Suprapubic skin (tissue), 4 donors: ENCODE measurements around the gene KAZN. TPM values are rescaled to one million over a fixed set of nuclear protein-coding genes. Genes with fewer than 3 reads are reported as not detected.

ENCODE experiments used
- DNase-seq, 2 donors: peaks; one replicate each; pipeline ENCODE4 v3.0.0-alpha.2; 2019; ENCODE audit warnings: low spot score in 2 of 2
- H3K27ac ChIP-seq: fragments of 200-600 bp; sonication (generic); one replicate; pipeline ENCODE4 v1.5.1; 2019
- H3K27me3 ChIP-seq: fragments of 200-600 bp; sonication (generic); one replicate; pipeline ENCODE4 v1.5.1; 2019
- H3K36me3 ChIP-seq: fragments of 200-600 bp; sonication (generic); one replicate; pipeline ENCODE4 v1.5.1; 2019
- H3K4me1 ChIP-seq: fragments of 200-600 bp; sonication (generic); one replicate; pipeline ENCODE4 v1.5.1; 2019
- H3K4me3 ChIP-seq: fragments of 200-600 bp; sonication (generic); one replicate; pipeline ENCODE4 v1.5.1; 2019; ENCODE audit warnings: mild to moderate bottlenecking
- H3K9me3 ChIP-seq: fragments of 200-600 bp; sonication (generic); one replicate; pipeline ENCODE4 v1.5.1; 2019
- CTCF ChIP-seq, 2 donors: fragments of 200-600 bp in 1 of 2; fragments of 450-650 bp in 1 of 2; sonication (generic) in 1 of 2; IDR thresholded peaks; one replicate each; pipeline ENCODE4 v1.5.1; 2016 to 2019; ENCODE audit warnings: antibody characterized with exemption in 2 of 2, mild to moderate bottlenecking in 1 of 2, moderate library complexity in 1 of 2
- EP300 ChIP-seq: sonication (generic); formaldehyde crosslinking; IDR thresholded peaks from one replicate; pipeline ENCODE4 v1.6.1; 2017; ENCODE audit warnings: antibody characterized with exemption
- POLR2A ChIP-seq, 2 donors: fragments of 450-650 bp; IDR thresholded peaks; one replicate each; pipeline ENCODE4 v1.6.1; 2017; ENCODE audit warnings: antibody characterized with exemption in 2 of 2, mild to moderate bottlenecking in 2 of 2, moderate library complexity in 2 of 2
- POLR2AphosphoS5 ChIP-seq, 3 donors: sonication (generic); formaldehyde crosslinking; IDR thresholded peaks; one replicate each; pipeline ENCODE4 v1.6.1; 2017; ENCODE audit warnings: antibody characterized with exemption in 3 of 3
- WGBS: methylation state at CpG from one replicate; pipeline ENCODE4 v1.1.5; 2018; 5-methylcytosine and 5-hydroxymethylcytosine counted together
- total RNA-seq, 4 donors: library from RNA; depleted of rRNA; stranded (reverse); fragments of >200 nt; gene quantifications; one replicate each; pipeline ENCODE4 v1.1.0, GENCODE V29; 2016

Gene KAZN
- total RNA-seq, 4 donors from 2014 or later, result 29.2 to 37.5 (median 31.7) TPM

- 70% methylated on average over 8 of the region's 8 CpGs for WGBS
- Histone ChIP-seq H3K27me3 (no peaks in the 10 kb centered on the region), H3K36me3 (no peaks in the 10 kb centered on the region), H3K4me1 (no peaks in the 10 kb centered on the region), H3K9me3 (no peaks in the 10 kb centered on the region), H3K4me3 (no peak overlapping the region), H3K27ac (no peak overlapping the region)
- TF ChIP-seq EP300 (no peak), POLR2A (IDR thresholded peaks at IDR 0.05) (no peak), POLR2AphosphoS5 (IDR thresholded peaks at IDR 0.05) (no peak), CTCF (IDR thresholded peaks at IDR 0.05) (no peak)
- no peak for DNase-seq
These were observed 62.3 kb downstream of the KAZN start for GRCh38 chr1:14660801-14661200.

GRCh38 chr1:14661222-14661621 is 62.7 kb downstream of the KAZN start:
- H3K4me3 ChIP-seq, result no peak overlapping the region
- H3K27ac ChIP-seq, result no peak overlapping the region
- no peaks in the 10 kb centered on the region for H3K36me3 ChIP-seq
- no peak for TF ChIP-seq EP300
- no peak for TF ChIP-seq POLR2AphosphoS5 (IDR thresholded peaks at IDR 0.05)
- TF ChIP-seq POLR2A (IDR thresholded peaks at IDR 0.05), result no peak
- no peak for TF ChIP-seq CTCF (IDR thresholded peaks at IDR 0.05)
- no peaks in the 10 kb centered on the region for H3K9me3 ChIP-seq
- H3K4me1 ChIP-seq, result no peaks in the 10 kb centered on the region
- DNase-seq, result no peak
- 92% methylated on average over 2 of the region's 2 CpGs for WGBS
- H3K27me3 ChIP-seq, result no peaks in the 10 kb centered on the region

- no peak overlapping the region for H3K27ac ChIP-seq
- H3K4me3 ChIP-seq, result no peak overlapping the region
- no peaks in the 10 kb centered on the region for H3K9me3 ChIP-seq
- H3K4me1 ChIP-seq, result peaks cover under 1% of the 10 kb centered on the region
- TF ChIP-seq CTCF (IDR thresholded peaks at IDR 0.05) (no peak), POLR2AphosphoS5 (IDR thresholded peaks at IDR 0.05) (no peak), POLR2A (IDR thresholded peaks at IDR 0.05) (no peak), EP300 (no peak)
- no peak for DNase-seq
- no peaks in the 10 kb centered on the region for H3K36me3 ChIP-seq
- 68% methylated on average over 5 of the region's 9 CpGs for WGBS
- H3K27me3 ChIP-seq, result no peaks in the 10 kb centered on the region
These were observed 63.6 kb downstream of the KAZN start for GRCh38 chr1:14662116-14662515.

GRCh38 chr1:14663773-14664172 is 65.3 kb downstream of the KAZN start:
- no peak for DNase-seq
- peaks cover 4% of the 10 kb centered on the region for H3K4me1 ChIP-seq
- no peaks in the 10 kb centered on the region for H3K27me3 ChIP-seq
- no peaks in the 10 kb centered on the region for H3K36me3 ChIP-seq
- H3K4me3 ChIP-seq, result no peak overlapping the region
- TF ChIP-seq EP300, result no peak
- TF ChIP-seq POLR2AphosphoS5 (IDR thresholded peaks at IDR 0.05), result no peak
- TF ChIP-seq CTCF (IDR thresholded peaks at IDR 0.05), result no peak
- no peak for TF ChIP-seq POLR2A (IDR thresholded peaks at IDR 0.05)
- H3K9me3 ChIP-seq, result no peaks in the 10 kb centered on the region
- WGBS, result 95% methylated on average over 6 of the region's 6 CpGs
- H3K27ac ChIP-seq, result no peak overlapping the region

- H3K36me3 ChIP-seq, result no peaks in the 10 kb centered on the region
- WGBS, result 67% methylated on average over 6 of the region's 6 CpGs
- H3K27me3 ChIP-seq, result no peaks in the 10 kb centered on the region
- no peak overlapping the region for H3K4me3 ChIP-seq
- DNase-seq, result no peak
- H3K27ac ChIP-seq, result no peak overlapping the region
- H3K4me1 ChIP-seq, result peaks cover 4% of the 10 kb centered on the region
- TF ChIP-seq POLR2AphosphoS5 (IDR thresholded peaks at IDR 0.05), result no peak
- no peak for TF ChIP-seq EP300
- TF ChIP-seq CTCF (IDR thresholded peaks at IDR 0.05), result no peak
- TF ChIP-seq POLR2A (IDR thresholded peaks at IDR 0.05), result no peak
- H3K9me3 ChIP-seq, result no peaks in the 10 kb centered on the region
These were observed 67.9 kb downstream of the KAZN start for GRCh38 chr1:14666373-14666772.
